Left cardiac atrium (tissue), 4 donors: ENCODE data around the gene SMIM30. TPM values are rescaled to one million over a fixed set of nuclear protein-coding genes. Genes with fewer than 3 reads are reported as not detected.
"Not testable (repeated sequence)": the region's sequence is repeated elsewhere in the genome, so short reads cannot be mapped to it uniquely, and the experiment has no call there.

ENCODE experiments used
- ATAC-seq, 2 donors: fragments of 200-7000 bp; cut with Tn5 transposase; one replicate each; pipeline ENCODE4 v1.9.1; 2020; ENCODE audit warnings: mild to moderate bottlenecking in 2 of 2, moderate library complexity in 2 of 2
- DNase-seq: peaks from one replicate; pipeline ENCODE4 v3.0.0-alpha.2; 2020
- intact Hi-C, 2 donors: fragments of 100-400 bp; cut with DNase I; formaldehyde crosslinking; loops; one replicate each; pipeline versions ENCODE4 v1.14.1 to v1.15.1; 2022 to 2023
- long read RNA-seq: library from polyadenylated mRNA; unstranded; transcript quantifications from one replicate; pipeline ENCODE4 v2.0.0, GENCODE V29; 2021
- total RNA-seq, 2 donors: library from RNA; stranded (reverse); fragmentation: NEBNext Ultra II Directional; extraction: Animal tissue kit (Norgen Biotek cat#: 25700); gene quantifications; one replicate each; pipeline ENCODE4 v1.2.1, GENCODE V29; 2021
- donor health status: DM: no; HTN: yes; CAD: no.
- donor health status: DM: no; HTN: yes; CAD: no; lungs with severe emphysema.
- donor health status: DM: yes; HTN: yes; CAD: no.
- donor health status: Dilated cardiomyopathy.

Gene SMIM30, protein sequence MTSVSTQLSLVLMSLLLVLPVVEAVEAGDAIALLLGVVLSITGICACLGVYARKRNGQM
- total RNA-seq = 10 to 100 TPM; 78.1 to 85.9 TPM
- long read RNA-seq, partial matches to known transcripts = 0 of 3 reads
- long read RNA-seq, other reads (novel, unspliced or antisense) = 0 of 3 reads

DNA sequence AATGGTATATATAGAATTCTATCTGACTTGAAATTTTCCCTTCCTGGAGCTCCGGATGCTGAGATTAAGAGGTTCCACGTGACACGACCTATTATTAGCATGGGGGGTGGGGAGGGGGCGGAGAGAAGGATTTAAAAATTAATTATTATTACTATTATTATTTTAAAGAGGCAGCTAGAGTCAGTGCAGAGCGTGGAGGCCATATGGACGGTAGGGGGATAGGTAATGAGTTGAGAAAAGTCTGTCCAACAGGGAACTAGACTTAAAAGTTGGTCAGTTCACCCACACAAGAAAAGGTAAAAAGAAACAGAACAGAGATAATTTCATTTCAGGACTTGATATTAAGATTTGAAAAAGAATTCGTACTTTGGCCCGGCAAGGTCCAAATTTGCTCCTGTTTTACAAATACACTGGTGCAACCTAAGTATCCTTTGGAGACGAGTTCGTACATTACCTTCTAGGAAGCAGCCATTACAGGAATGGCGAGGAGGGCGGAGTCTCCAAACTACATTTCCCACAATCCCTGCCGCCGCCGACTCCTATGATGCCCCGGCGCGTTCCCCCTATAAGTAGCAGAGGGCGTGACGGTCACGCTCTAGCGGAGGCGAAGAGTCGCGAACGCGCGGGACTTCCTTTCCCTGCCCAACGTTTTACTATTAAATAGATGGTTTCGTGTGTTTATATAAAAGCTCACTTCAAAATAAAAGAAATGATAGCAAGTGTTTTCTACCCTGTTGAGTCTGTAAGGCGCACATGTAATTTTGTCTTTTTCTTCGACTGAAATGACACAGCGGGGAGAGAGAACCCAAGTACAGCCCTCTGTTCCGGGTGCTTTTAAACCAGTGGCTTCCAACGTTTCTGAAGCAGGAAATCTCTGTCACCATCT, at the start of gene SMIM30:
SMIM30 (minus strand) TSS at position 481 of the 886 bp plus-strand sequence. CDS start 976 bp downstream, outside the sequence.
- ATAC-seq = peak; percentile 100
- intact Hi-C loops = loop anchor here in 1 of 2 donors (10.0 kb wide), 2 partner anchors 104 to 184 kb away; a partner anchor contains a TSS
- peak; percentile 95 for DNase-seq

DNA sequence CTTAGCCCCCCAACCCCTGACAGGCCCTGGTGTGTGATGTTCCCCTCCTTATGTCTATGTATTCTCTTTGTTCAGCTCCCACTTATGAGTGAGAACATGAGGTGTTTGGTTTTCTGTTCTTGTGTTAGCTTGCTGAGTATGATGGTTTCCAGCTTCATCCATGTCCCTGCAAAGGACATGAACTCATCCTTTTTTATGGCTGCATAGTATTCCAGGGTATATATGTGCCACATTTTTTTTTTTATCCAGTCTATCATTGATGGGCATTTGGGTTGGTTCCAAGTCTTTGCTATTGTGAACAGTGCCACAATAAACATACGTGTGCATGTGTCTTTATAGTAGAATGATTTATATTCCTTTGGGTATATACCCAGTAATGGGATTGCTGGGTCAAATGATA, 47.8 kb upstream of the SMIM30 start:
- intact Hi-C loops, DNase-seq, ATAC-seq: not testable (repeated sequence)

DNA sequence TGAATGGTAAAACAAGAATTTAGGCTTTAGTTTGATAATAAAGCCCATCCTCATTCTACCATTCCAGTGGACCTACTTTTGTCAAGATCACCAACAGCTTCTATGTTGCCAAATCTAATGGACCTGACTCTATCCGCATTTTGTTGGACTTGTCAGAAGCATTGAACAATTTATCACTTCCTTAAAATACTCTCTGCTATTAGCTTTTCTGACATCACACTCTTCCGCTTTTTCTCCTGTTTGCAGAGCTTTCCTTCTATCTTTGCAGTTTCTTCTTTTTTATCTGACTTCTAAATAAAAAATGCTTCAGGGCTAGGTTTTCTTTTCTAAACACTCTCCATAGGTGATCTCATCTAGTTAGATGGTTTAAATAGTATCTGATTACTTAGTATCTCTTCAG, 42.7 kb upstream of the SMIM30 start:
- ATAC-seq = no peak
- DNase-seq = no peak
- intact Hi-C loops = no loop called here

DNA sequence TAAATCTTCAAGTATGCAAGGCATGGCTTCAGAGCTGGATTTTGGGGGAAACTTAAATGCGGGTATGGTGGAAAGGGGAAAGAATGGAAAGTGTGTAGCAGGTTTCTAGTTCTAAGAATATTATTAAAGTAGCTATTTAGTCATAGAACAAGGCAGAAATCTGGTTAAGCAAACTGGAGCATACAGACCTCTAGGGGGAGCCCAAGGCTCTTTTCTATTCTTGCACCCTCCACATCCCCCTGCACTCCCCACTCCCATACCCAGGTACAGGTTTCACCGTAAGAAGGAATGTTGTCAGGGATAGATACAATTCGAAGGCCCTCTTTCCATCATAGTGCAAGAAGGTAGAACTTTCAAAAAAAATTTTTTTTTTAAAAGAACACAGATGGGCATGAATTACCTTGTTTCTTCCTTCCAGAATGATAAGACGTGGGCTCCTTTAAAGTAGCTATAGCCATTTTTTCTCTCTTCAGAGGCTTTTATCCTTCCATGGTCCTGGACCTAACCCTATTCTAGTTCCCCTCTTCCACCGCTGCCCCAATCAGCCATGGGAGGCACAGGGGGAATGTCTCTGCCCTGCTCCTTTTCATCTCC, 41.5 kb upstream of the SMIM30 start:
- ATAC-seq (peak in 1 of 2 donors; percentile 34), DNase-seq (no peak)
- intact Hi-C loops = loop anchor here in 1 of 2 donors (5.0 kb wide), 1 partner anchor 262 kb away; no protein-coding TSS in a partner anchor

DNA sequence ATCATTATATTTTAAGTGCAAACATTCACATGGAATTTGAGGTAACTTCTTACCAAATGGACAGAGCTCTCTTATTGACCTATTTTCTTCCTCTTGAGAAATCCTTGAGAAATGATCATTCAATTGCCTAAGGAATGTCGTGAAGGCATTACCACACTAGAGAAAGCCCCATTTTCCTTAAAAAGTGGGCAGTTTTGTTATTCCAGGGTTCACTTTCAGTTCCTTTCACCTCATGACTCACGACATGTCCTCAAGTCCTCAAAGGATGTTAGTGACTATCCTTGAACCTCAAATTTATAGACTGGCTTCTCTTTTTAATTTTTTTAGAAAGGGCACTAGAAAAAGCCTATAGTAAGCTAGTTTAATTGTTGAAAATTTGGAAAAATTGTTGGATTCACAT, 40.4 kb upstream of the SMIM30 start:
- ATAC-seq = no peak
- intact Hi-C loops = loop anchor here in 1 of 2 donors (5.0 kb wide), 1 partner anchor 264 kb away; no protein-coding TSS in a partner anchor
- DNase-seq = no peak

DNA sequence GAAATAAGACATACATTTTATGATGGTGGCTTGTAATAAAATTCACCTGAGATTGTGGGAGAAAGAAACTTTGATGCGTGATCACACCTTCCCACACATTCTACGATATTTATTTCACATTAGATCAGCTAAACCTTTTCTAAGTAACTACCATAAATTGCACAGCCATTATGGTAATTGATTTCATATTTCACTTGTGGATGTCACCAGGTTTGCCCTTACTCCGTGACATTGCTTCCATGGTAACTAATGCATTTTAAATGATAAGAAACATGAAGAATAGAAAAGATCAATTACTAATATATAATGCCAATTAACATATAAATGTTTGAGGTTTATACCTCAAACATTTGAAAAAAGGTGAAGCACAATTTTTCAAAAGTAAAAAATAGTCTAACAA, 35.8 kb upstream of the SMIM30 start:
- DNase-seq = no peak
- ATAC-seq = no peak
- intact Hi-C loops = no loop called here

DNA sequence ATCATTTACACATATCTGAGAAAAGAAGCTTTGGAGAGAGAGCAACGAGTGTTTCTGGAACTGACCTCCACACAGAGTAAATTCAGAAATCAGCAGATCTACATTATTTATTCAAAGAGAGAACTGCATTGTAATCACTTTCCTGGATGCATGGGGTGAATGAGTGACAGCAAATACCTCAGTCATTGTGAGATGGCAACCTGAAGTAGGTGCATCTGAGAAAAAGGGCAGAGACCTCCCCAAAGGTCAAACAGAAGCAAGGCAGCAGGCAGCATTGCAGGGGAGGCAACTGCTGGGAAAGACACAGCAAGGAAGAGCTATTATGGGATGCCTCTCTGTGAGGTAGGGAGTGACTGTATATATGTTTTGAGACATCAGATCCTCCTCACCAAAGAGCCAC, 26.5 kb upstream of the SMIM30 start:
- no peak for ATAC-seq
- intact Hi-C loops = no loop called here
- no peak for DNase-seq

DNA sequence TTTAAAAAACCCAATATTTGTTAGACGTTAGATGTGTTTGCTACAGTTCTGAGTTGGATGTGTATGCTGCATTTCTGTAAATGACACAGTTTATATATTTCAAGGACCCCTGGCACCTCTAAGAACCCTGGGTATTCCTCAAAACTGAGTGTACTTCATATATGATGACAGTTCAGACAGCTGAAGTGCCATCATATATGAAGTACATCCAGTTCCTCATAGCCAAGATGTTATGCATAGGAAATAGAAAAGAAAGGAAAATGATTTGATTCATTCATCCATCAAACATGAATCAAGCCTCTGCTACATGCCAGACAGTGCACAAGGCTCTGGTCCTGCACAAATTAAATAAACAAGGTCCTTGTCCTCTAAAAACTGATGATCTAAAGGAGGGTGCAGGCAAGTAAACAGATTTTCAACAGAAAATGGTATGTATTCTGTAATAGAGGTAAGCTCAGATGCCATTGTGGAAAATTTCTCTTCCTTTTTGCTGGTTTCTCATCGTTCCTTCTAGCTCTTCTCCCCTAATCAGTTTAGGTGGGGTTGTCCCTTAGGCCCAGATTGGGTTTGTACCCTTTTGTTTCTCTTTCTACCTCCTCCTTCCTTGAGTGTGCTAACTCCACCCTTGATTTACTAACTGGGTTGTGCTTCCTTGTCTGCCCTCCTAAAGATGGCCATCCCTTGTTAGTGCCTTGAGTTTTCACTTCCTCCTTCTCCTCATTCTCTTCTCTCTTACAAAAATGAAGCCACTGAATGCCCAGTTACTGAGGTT, 25.3 kb upstream of the SMIM30 start:
- intact Hi-C loops = no loop called here
- DNase-seq (no peak), ATAC-seq (no peak)

DNA sequence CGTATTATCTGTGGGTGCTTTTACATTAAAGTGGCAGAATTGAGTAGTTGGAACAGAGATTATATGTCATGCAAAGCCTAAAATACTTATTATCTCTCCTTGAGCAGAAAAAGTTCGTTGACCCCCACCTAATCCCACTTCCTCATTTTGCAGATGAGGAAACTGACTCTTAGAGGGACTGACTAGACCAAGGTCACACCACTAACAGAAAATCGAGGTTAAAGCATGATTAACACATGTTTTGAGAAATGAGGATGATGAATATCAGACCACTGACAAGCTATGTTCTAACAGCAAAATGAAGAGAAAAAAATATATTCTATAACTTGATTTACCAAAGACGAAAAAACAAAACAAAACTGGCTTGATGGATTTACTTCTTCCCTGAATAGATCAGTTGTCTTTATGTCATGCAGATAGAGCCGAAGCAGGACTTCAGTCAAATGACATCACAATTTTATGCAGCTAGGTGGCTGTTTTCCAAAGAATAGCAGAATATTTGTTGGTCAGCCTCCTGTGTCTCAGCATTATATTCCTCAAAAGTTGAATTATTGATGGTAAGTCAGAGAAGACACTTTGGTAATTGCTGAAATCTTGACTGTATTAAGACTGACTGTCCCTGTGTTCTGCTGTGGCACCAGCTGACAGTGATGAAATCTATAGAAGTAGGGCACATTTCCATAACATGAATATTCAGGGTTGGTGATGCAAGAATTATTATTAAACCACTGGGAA, 24.2 kb upstream of the SMIM30 start:
- intact Hi-C loops = no loop called here
- DNase-seq (no peak), ATAC-seq (no peak)

DNA sequence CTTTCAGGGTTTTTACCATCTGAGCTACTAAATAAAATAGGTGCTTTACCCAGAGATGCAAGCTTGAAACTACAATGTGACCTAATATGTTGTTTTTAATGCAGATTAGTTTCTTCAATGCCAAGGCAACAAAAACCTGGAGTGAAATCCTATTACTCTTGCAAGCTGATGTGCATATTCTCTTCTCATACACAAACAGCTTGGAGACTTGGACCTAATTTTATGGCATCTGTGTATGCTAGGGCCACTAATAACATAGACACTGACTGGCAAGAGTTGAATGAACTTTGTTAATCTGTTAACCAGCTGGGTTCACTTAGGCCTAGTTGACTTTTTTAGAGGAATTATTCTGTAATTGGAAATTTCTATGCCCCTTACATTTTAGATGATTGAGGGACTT, 23.4 kb upstream of the SMIM30 start:
- DNase-seq (no peak), ATAC-seq (no peak)
- intact Hi-C loops = no loop called here

DNA sequence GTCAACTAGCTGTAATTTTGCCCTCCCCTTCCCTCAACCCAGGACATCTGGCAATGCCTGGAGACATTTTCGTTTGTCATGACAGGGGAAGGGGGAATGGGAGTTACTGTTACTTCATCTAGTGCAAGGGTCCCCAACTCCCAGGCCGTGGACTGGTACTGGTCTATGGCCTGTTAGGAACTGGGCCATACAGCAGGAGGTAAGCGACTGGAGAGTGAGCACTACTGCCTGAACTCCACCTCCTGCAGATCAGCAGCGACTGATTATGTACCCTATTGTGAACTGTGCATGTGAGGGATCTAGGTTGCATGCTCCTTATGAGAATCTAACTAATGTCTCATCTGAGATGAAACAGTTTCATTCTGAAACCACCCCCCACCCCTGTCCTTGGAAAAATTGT, 22.6 kb upstream of the SMIM30 start:
- ATAC-seq = no peak
- DNase-seq = no peak
- intact Hi-C loops = no loop called here

DNA sequence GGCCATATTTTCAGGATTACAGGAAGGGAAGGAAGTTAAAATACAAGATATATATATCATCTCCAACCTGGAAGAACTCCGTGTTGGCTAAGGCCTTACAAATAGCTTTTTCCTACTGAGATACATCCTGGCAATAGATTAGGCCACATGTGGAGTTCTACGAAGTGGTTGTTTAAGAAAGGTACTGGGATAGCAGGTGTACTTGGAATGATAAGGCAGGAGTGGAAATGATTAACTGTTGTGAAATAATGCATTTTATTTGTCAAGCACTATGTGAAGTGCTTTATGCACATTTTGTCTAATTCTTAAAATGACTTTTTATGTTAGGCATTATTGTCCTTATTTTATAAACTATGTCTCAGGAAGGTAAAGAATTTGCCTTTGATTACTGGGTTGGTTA, 18.9 kb upstream of the SMIM30 start:
- intact Hi-C loops = no loop called here
- no peak for ATAC-seq
- DNase-seq = no peak

DNA sequence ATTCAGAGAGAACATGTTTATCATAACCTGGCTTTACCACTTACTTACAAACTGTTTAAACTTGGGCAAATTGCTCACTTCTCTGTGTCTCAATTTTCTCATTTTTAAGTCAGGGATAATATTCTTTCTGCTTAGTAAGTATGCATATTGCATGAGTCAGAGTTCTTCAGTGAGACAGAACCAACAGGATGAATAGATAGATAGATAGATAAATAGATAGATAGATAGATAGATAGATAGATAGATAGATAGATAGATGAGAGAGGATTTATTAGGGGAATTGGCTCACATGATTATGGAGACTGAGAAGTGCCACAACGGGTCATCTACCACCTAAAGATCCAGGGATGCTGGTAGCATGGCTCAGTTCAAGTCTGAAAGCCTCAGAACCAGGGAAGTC, 15.7 kb upstream of the SMIM30 start:
- intact Hi-C loops = no loop called here
- ATAC-seq (no peak), DNase-seq (no peak)

DNA sequence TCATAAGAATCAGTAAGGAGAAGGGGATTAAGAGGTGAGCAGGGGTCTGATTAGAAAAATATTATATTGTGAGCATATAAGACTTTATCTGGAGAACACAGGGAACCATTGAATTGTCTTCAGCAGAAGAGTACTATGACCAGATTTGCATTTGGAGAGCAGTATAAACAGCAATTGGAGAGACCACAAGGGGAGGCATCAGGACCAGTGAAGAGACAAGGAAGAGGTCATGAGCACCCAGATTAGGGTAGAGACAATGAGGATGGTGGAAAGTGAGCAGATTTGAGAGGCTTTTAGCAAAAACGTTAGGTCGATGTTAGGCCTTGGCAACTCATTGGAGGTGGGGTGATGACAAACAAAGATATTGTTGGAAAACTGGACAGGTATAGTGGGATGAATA, 13.0 kb upstream of the SMIM30 start:
- DNase-seq (no peak), ATAC-seq (no peak)
- intact Hi-C loops = no loop called here

DNA sequence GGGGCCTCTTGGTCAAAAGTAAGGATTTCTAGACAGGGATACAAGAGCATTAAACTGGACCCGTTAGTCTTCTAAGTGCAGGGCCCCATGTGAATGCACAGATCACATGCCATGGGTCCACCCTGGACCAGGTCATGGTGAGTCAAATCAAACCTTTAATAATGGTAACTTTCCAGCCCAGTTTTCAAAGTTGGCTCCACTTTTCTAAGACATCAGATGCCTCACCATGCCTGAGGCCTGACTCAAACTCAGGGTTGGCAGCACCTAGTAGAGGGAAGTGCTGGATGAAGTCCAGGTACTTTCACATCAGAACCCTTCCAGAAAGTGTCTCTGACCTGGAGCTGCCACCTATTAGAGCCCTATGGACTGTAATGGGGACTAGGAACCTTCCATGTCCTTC, 9.7 kb upstream of the SMIM30 start:
- DNase-seq (no peak), ATAC-seq (peak in 1 of 2 donors; percentile 32)
- intact Hi-C loops = no loop called here

DNA sequence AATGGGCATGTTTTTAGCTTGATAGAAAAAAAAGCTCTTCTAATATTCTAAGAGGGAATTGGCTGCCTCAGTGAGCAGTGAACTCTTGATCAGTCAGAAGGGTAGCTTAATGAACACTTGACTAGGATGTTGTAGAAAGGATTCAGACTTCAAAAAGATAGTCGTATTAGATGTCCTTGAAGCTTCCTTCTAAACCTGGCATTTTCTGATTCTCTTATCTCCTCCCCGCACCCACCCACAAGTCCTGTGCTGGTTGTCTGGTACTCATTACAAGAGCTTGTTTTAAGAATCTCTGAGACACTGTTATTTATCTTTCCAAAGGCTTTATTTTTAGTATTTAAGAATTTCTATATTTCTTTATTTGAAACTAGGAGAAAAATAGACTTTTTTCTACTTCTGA, 7.4 kb upstream of the SMIM30 start:
- no peak for ATAC-seq
- DNase-seq = no peak
- intact Hi-C loops = no loop called here

DNA sequence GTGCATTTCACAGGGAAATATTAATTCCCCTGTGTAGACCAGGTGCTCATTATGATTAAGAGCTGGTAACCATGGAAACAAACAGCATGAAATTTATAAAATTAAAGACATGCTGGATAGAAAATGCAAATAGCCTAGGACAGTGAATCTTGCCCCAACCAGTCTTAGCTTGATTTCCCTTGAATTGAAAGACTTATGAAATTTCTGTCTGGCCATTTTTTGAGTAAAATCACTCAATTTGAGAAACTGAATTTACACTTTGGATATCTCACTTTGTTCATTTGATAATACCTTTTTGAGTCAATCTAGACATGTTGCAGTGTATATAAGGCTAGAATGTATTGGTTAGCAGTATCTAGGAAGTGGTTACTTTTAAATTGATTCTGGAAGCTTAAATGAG, 4.4 kb upstream of the SMIM30 start:
- intact Hi-C loops = no loop called here
- DNase-seq = no peak
- no peak for ATAC-seq

DNA sequence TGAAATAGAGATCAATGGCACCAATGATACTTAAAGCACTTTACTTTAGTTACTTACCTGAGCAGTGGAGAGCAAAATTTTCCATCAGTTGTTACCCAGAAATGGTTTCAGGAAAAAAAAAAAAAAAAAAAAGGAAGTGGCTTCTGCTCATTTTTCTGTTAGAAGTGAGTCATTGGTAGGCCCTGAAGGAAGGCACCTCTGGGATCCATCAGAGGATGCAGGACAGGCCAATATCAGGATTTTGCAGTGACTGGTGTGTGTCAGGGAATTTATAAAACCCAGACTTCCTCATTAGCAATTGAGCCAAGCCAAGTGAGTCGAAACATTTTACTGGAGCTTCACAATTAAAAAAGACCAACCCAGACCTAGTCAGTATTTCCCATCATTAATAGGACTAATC, 2.3 kb upstream of the SMIM30 start:
- DNase-seq = no peak
- intact Hi-C loops = no loop called here
- ATAC-seq = no peak

DNA sequence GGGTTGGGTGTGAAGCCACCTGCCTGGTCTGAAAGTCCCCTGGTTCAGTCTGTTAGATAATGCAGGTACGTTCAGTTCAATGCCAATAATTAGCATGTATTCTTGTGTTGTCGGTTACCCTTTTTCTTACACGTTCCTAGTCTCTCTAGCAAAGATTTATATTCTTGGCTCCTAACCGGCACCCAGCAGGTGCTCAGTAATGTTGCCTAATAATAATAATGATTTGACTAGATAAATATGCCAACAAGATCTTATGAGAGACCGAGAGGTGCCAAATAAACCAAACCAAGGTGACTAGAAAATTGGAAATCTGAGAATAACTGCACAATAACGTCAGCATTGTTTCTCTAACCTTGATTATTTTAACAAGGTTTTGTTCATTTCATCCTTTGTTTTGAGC, 1.1 kb upstream of the SMIM30 start:
- no peak for DNase-seq
- intact Hi-C loops = loop anchor here in 1 of 2 donors (10.0 kb wide), 2 partner anchors 105 to 185 kb away; a partner anchor contains a TSS
- ATAC-seq = no peak
